Activated naive CD8-positive, alpha-beta T cell (primary cell): ENCODE data around the gene SLC39A6.
"Not testable (repeated sequence)": the region's sequence is repeated elsewhere in the genome, so short reads cannot be mapped to it uniquely, and the experiment has no call there.

Source experiments
- H3K27ac Mint-ChIP-seq: one replicate; pipeline ENCODE4 v1.8.0; 2021; ENCODE audit warnings: mixed read lengths
- H3K27me3 Mint-ChIP-seq: one replicate; pipeline ENCODE4 v1.8.0; 2021; ENCODE audit warnings: mixed read lengths
- H3K36me3 Mint-ChIP-seq: one replicate; pipeline ENCODE4 v1.8.0; 2021; ENCODE audit warnings: mixed read lengths
- H3K4me1 Mint-ChIP-seq: one replicate; pipeline ENCODE4 v1.8.0; 2021; ENCODE audit warnings: low read depth, mixed read lengths
- H3K4me3 Mint-ChIP-seq: one replicate; pipeline ENCODE4 v1.8.0; 2021; ENCODE audit warnings: mild to moderate bottlenecking, mixed read lengths
- H3K9me3 Mint-ChIP-seq: one replicate; pipeline ENCODE4 v1.8.0; 2021; ENCODE audit warnings: low read depth, mixed read lengths

SLC39A6 gene

GRCh38 chr18:36127836-36128529 is 1.2 kb downstream of the SLC39A6 start:
- Mint-ChIP-seq H3K27me3 (no peaks in the 10 kb centered on the region), H3K9me3 (no peaks in the 10 kb centered on the region)

GRCh38 chr18:36126668-36127067 is 2.5 kb downstream of the SLC39A6 start:
- no peaks in the 10 kb centered on the region for H3K27me3 Mint-ChIP-seq
- peak overlapping the region; percentile 54 for H3K4me3 Mint-ChIP-seq
- peaks cover 11% of the 10 kb centered on the region for H3K36me3 Mint-ChIP-seq
- no peaks in the 10 kb centered on the region for H3K9me3 Mint-ChIP-seq
- peaks cover 47% of the 10 kb centered on the region for H3K4me1 Mint-ChIP-seq
- H3K27ac Mint-ChIP-seq: no peak overlapping the region

More at GRCh38 chr18:36127836-36128529, 1.2 kb downstream of the SLC39A6 start:
- Mint-ChIP-seq H3K27ac (peak overlapping the region; percentile 90), H3K4me1 (peaks cover 60% of the 10 kb centered on the region), H3K4me3 (peak overlapping the region; percentile 97), H3K36me3 (peaks cover 11% of the 10 kb centered on the region)

GRCh38 chr18:36124841-36125240 is 4.3 kb downstream of the SLC39A6 start:
- peaks cover 35% of the 10 kb centered on the region for H3K4me1 Mint-ChIP-seq

GRCh38 chr18:36120297-36120696 is 8.8 kb downstream of the SLC39A6 start:
- H3K4me1 Mint-ChIP-seq: peaks cover 9% of the 10 kb centered on the region
- H3K27ac Mint-ChIP-seq: no peak overlapping the region
- no peaks in the 10 kb centered on the region for H3K27me3 Mint-ChIP-seq
- no peaks in the 10 kb centered on the region for H3K9me3 Mint-ChIP-seq
- no peak overlapping the region for H3K4me3 Mint-ChIP-seq
- H3K36me3 Mint-ChIP-seq: peaks cover 14% of the 10 kb centered on the region

More at GRCh38 chr18:36124841-36125240, 4.3 kb downstream of the SLC39A6 start:
- Mint-ChIP-seq H3K27me3 (no peaks in the 10 kb centered on the region), H3K9me3 (no peaks in the 10 kb centered on the region), H3K4me3 (no peak overlapping the region), H3K27ac (no peak overlapping the region), H3K36me3 (peaks cover 12% of the 10 kb centered on the region)

- H3K27ac Mint-ChIP-seq, H3K4me1 Mint-ChIP-seq, H3K9me3 Mint-ChIP-seq, H3K27me3 Mint-ChIP-seq, H3K4me3 Mint-ChIP-seq: not testable (repeated sequence)
- H3K36me3 Mint-ChIP-seq: peaks cover 17% of the 10 kb centered on the region
Observed at GRCh38 chr18:36116771-36117170, 12.4 kb downstream of the SLC39A6 start.

- Mint-ChIP-seq H3K27me3 (no peaks in the 10 kb centered on the region), H3K9me3 (no peaks in the 10 kb centered on the region), H3K4me1 (no peaks in the 10 kb centered on the region)
Observed at GRCh38 chr18:36114738-36115137, 14.4 kb downstream of the SLC39A6 start.

GRCh38 chr18:36114251-36114650 is 14.9 kb downstream of the SLC39A6 start:
- no peak overlapping the region for H3K4me3 Mint-ChIP-seq
- H3K27ac Mint-ChIP-seq: no peak overlapping the region
- no peaks in the 10 kb centered on the region for H3K9me3 Mint-ChIP-seq
- H3K36me3 Mint-ChIP-seq: peaks cover 19% of the 10 kb centered on the region
- H3K4me1 Mint-ChIP-seq: no peaks in the 10 kb centered on the region
- H3K27me3 Mint-ChIP-seq: no peaks in the 10 kb centered on the region

More at GRCh38 chr18:36114738-36115137, 14.4 kb downstream of the SLC39A6 start:
- H3K4me3 Mint-ChIP-seq: no peak overlapping the region
- peaks cover 19% of the 10 kb centered on the region for H3K36me3 Mint-ChIP-seq
- no peak overlapping the region for H3K27ac Mint-ChIP-seq

- Mint-ChIP-seq H3K27me3 (no peaks in the 10 kb centered on the region), H3K4me3 (no peak overlapping the region), H3K9me3 (no peaks in the 10 kb centered on the region), H3K36me3 (peaks cover 22% of the 10 kb centered on the region), H3K27ac (no peak overlapping the region), H3K4me1 (no peaks in the 10 kb centered on the region)
Observed at GRCh38 chr18:36112302-36112701, 16.8 kb downstream of the SLC39A6 start.

GRCh38 chr18:36109737-36110136 is 19.4 kb downstream of the SLC39A6 start:
- Mint-ChIP-seq H3K4me1 (no peaks in the 10 kb centered on the region), H3K36me3 (peaks cover 15% of the 10 kb centered on the region), H3K27me3 (no peaks in the 10 kb centered on the region), H3K27ac (no peak overlapping the region), H3K4me3 (no peak overlapping the region), H3K9me3 (no peaks in the 10 kb centered on the region)

- H3K9me3 Mint-ChIP-seq: no peaks in the 10 kb centered on the region
- H3K27me3 Mint-ChIP-seq: no peaks in the 10 kb centered on the region
- no peak overlapping the region for H3K27ac Mint-ChIP-seq
- H3K4me3 Mint-ChIP-seq: no peak overlapping the region
- peaks cover 11% of the 10 kb centered on the region for H3K36me3 Mint-ChIP-seq
- no peaks in the 10 kb centered on the region for H3K4me1 Mint-ChIP-seq
Observed at GRCh38 chr18:36108601-36109000, 20.5 kb downstream of the SLC39A6 start.

GRCh38 chr18:36108196-36108595 is 20.9 kb downstream of the SLC39A6 start:
- no peak overlapping the region for H3K27ac Mint-ChIP-seq
- H3K36me3 Mint-ChIP-seq: peaks cover 10% of the 10 kb centered on the region

GRCh38 chr18:36107477-36107876 is 21.7 kb downstream of the SLC39A6 start:
- Mint-ChIP-seq H3K9me3 (no peaks in the 10 kb centered on the region), H3K4me1 (peaks cover 2% of the 10 kb centered on the region), H3K27ac (no peak overlapping the region), H3K4me3 (no peak overlapping the region), H3K36me3 (peaks cover 8% of the 10 kb centered on the region), H3K27me3 (no peaks in the 10 kb centered on the region)

More at GRCh38 chr18:36108196-36108595, 20.9 kb downstream of the SLC39A6 start:
- Mint-ChIP-seq H3K4me1 (peaks cover 2% of the 10 kb centered on the region), H3K4me3 (no peak overlapping the region), H3K27me3 (no peaks in the 10 kb centered on the region), H3K9me3 (no peaks in the 10 kb centered on the region)

- Mint-ChIP-seq H3K4me1 (peaks cover 2% of the 10 kb centered on the region), H3K36me3 (peaks cover 3% of the 10 kb centered on the region), H3K4me3 (no peak overlapping the region), H3K27me3 (no peaks in the 10 kb centered on the region), H3K9me3 (no peaks in the 10 kb centered on the region), H3K27ac (no peak overlapping the region)
Observed at GRCh38 chr18:36104749-36105148, 24.4 kb downstream of the SLC39A6 start.

- H3K4me3 Mint-ChIP-seq: no peak overlapping the region
- peaks cover 2% of the 10 kb centered on the region for H3K4me1 Mint-ChIP-seq
- no peaks in the 10 kb centered on the region for H3K27me3 Mint-ChIP-seq
- no peaks in the 10 kb centered on the region for H3K9me3 Mint-ChIP-seq
- no peaks in the 10 kb centered on the region for H3K36me3 Mint-ChIP-seq
- no peak overlapping the region for H3K27ac Mint-ChIP-seq
Observed at GRCh38 chr18:36101943-36102342, 27.2 kb downstream of the SLC39A6 start.

GRCh38 chr18:36099311-36099710 is 29.8 kb downstream of the SLC39A6 start:
- H3K9me3 Mint-ChIP-seq: no peaks in the 10 kb centered on the region
- peaks cover 4% of the 10 kb centered on the region for H3K27me3 Mint-ChIP-seq
- H3K27ac Mint-ChIP-seq: no peak overlapping the region
- H3K4me3 Mint-ChIP-seq: no peak overlapping the region
- H3K36me3 Mint-ChIP-seq: no peaks in the 10 kb centered on the region
- H3K4me1 Mint-ChIP-seq: peaks cover 2% of the 10 kb centered on the region

GRCh38 chr18:36096955-36097354 is 32.2 kb downstream of the SLC39A6 start:
- H3K9me3 Mint-ChIP-seq: no peaks in the 10 kb centered on the region
- no peak overlapping the region for H3K27ac Mint-ChIP-seq
- H3K27me3 Mint-ChIP-seq: peaks cover 4% of the 10 kb centered on the region
- no peak overlapping the region for H3K4me3 Mint-ChIP-seq
- no peaks in the 10 kb centered on the region for H3K36me3 Mint-ChIP-seq
- no peaks in the 10 kb centered on the region for H3K4me1 Mint-ChIP-seq
